HG02678 (cell line): ENCODE results near the gene IVD.

Experiments
- ATAC-seq: cut with Tn5 transposase; IDR thresholded peaks from one replicate; pipeline ENCODE4 v1.9.1; 2021; ENCODE audit warnings: mild to moderate bottlenecking, moderate library complexity; ENCODE audit not compliant: unreplicated experiment

IVD gene

GRCh38 chr15:40436892-40437751, 31.5 kb downstream of the IVD start:
- no peak for ATAC-seq

- ATAC-seq, result no peak
These were observed 32.4 kb downstream of the IVD start for GRCh38 chr15:40437752-40438687.

GRCh38 chr15:40438712-40439111, 33.1 kb downstream of the IVD start:
- ATAC-seq, result no peak

- no peak for ATAC-seq
These were observed 33.9 kb downstream of the IVD start for GRCh38 chr15:40439461-40439959.

GRCh38 chr15:40439960-40440742, 34.6 kb downstream of the IVD start:
- ATAC-seq, result no peak

- ATAC-seq, result peak; percentile 86
These were observed 35.4 kb downstream of the IVD start, which contains the start of gene BAHD1 for GRCh38 chr15:40440743-40441564. BAHD1 (plus strand) TSS chr15:40440953; CDS start chr15:40458465, 17,512 bp downstream.

- peak; percentile 7 for ATAC-seq
These were observed 36.3 kb downstream of the IVD start for GRCh38 chr15:40441565-40442531.

GRCh38 chr15:40443255-40443654, 37.7 kb downstream of the IVD start:
- no peak for ATAC-seq

- ATAC-seq, result no peak
These were observed 38.3 kb downstream of the IVD start for GRCh38 chr15:40443846-40444245.

- no peak for ATAC-seq
These were observed 39.1 kb downstream of the IVD start for GRCh38 chr15:40444736-40445135.

GRCh38 chr15:40445421-40445922, 39.9 kb downstream of the IVD start:
- ATAC-seq, result no peak

- no peak for ATAC-seq
These were observed 40.5 kb downstream of the IVD start for GRCh38 chr15:40446144-40446543.

GRCh38 chr15:40448354-40448753, 42.8 kb downstream of the IVD start:
- no peak for ATAC-seq

GRCh38 chr15:40449275-40449674, 43.7 kb downstream of the IVD start:
- ATAC-seq, result no peak

- no peak for ATAC-seq
These were observed 44.5 kb downstream of the IVD start for GRCh38 chr15:40450047-40450446.

GRCh38 chr15:40451527-40452158, 46.0 kb downstream of the IVD start:
- ATAC-seq, result no peak

GRCh38 chr15:40452296-40453090, 46.9 kb downstream of the IVD start:
- peak; percentile 53 for ATAC-seq
